T-helper 17 cell (primary cell): ENCODE measurements around the gene FRMD4B. TPM values are rescaled to one million over a fixed set of nuclear protein-coding genes. Genes with fewer than 3 reads are reported as not detected.
A peak's percentile ranks its signal among the peaks of the same experiment; 100 is the strongest.

Experiments used
- ATAC-seq: fragments of 150-1000 bp; cut with Tn5 transposase; 2 replicates; pipeline ENCODE4 v1.10.0; 2021; ENCODE audit warnings: mild to moderate bottlenecking, moderate library complexity
- DNase-seq, 3 donors: peaks; one replicate each; pipeline versions ENCODE4 v3.0.0 to v3.0.0-alpha.2; 2020 to 2021
- H3K9me3 ChIP-seq: one replicate; pipeline ENCODE4 v1.7.0; 2013; ENCODE audit warnings: low read length, mild to moderate bottlenecking; ENCODE audit not compliant: control insufficient read depth, poor library complexity, severe bottlenecking
- H3K27ac Mint-ChIP-seq: one replicate; pipeline ENCODE4 v1.8.0; 2022; ENCODE audit warnings: mild to moderate bottlenecking, moderate library complexity, mixed read lengths
- H3K27me3 Mint-ChIP-seq: one replicate; pipeline ENCODE4 v1.8.0; 2022; ENCODE audit warnings: mixed read lengths
- H3K36me3 Mint-ChIP-seq: one replicate; pipeline ENCODE4 v1.8.0; 2022; ENCODE audit warnings: low read depth, mixed read lengths
- H3K4me1 Mint-ChIP-seq: one replicate; pipeline ENCODE4 v1.8.0; 2022; ENCODE audit warnings: mild to moderate bottlenecking, mixed read lengths
- H3K4me3 Mint-ChIP-seq: one replicate; pipeline ENCODE4 v1.8.0; 2022; ENCODE audit warnings: mild to moderate bottlenecking, moderate library complexity, mixed read lengths
- total RNA-seq, 4 donors: library from RNA in 2 of 4; stranded (reverse) in 2 of 4; gene quantifications; one replicate each; pipeline ENCODE4 v1.2.3 and lab custom pipeline; 2022 to 2026

The FRMD4B gene
- total RNA-seq, 2 donors from 2014 or later, result 25.6 to 36.6 TPM

DNA sequence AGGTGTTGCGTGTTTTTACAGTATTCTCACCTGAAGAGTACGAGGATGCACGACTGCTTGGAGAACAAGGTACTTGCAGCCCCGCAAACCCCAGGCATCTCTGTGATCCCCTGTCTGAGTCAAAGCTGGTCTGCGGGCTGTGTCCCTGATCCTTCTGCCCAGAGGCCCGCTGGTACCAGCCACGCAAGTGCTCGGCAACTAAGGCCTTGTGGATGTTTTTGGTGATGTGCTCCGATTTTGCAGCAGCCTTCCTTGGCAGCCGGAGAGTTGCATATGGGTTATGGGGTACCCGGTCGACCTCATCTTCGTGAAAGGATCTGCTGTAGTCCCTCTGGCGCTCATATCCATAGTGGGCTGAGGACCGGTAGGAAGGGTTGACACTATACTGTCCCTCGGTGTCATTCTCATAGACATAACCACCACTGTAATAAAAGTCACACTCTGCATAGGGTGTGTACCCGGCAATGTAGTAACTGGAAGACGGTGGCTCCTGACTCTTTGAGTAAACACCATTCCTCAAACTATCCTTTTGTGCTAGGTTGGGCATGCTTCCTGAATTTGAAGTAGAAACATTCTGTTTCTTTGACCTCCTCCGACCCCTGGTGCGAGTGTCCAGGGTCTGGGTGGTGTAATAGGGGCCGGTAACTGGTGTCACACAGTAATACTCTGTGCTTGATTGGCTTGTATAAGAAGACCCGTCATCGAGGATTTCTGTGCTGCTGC is 204.9 kb downstream of the FRMD4B start:
- no peaks in the 10 kb centered on the region for H3K27me3 Mint-ChIP-seq
- no peak overlapping the region for H3K27ac Mint-ChIP-seq
- DNase-seq (no peak), ATAC-seq (no peak)
- peaks cover 6% of the 10 kb centered on the region for H3K36me3 Mint-ChIP-seq
- no peak overlapping the region for H3K4me3 Mint-ChIP-seq
- H3K4me1 Mint-ChIP-seq, result peaks cover 13% of the 10 kb centered on the region
- H3K9me3 ChIP-seq, result no peaks in the 10 kb centered on the region

DNA sequence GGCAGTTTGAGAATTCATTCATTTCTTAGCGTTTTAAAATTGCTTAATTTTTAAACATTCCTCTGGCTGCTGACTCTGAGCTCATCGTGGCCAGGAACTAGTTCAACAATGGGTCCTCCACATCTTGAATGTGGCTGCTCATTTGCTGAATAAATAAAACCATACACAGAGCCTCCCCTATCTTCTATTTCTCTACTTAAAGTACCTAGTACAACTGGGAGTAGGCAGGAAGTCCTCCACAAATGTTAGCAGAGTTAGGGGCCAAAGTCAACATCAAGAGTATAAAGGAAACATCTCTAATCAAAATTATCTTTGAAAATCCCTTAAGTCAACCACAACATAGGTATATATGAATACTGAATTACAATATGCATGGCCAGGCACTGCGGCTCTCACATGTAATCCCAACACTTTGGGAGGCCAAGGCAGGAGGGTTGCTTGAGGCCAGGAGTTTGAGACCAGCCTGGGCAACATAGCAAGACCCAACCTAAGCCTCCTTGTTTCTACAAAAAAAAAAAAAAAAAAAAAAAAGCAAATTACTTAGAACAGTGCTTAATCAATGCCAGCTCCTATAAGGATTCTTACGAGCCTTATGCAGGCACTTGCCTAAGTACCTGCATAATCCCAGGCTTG is 206.0 kb downstream of the FRMD4B start:
- ATAC-seq (no peak), DNase-seq (no peak)
- H3K36me3 Mint-ChIP-seq, result peaks cover 6% of the 10 kb centered on the region
- H3K4me3 Mint-ChIP-seq, result no peak overlapping the region
- peak overlapping the region; percentile 49 for H3K27ac Mint-ChIP-seq
- H3K4me1 Mint-ChIP-seq, result peaks cover 13% of the 10 kb centered on the region
- no peaks in the 10 kb centered on the region for H3K27me3 Mint-ChIP-seq
- no peaks in the 10 kb centered on the region for H3K9me3 ChIP-seq

DNA sequence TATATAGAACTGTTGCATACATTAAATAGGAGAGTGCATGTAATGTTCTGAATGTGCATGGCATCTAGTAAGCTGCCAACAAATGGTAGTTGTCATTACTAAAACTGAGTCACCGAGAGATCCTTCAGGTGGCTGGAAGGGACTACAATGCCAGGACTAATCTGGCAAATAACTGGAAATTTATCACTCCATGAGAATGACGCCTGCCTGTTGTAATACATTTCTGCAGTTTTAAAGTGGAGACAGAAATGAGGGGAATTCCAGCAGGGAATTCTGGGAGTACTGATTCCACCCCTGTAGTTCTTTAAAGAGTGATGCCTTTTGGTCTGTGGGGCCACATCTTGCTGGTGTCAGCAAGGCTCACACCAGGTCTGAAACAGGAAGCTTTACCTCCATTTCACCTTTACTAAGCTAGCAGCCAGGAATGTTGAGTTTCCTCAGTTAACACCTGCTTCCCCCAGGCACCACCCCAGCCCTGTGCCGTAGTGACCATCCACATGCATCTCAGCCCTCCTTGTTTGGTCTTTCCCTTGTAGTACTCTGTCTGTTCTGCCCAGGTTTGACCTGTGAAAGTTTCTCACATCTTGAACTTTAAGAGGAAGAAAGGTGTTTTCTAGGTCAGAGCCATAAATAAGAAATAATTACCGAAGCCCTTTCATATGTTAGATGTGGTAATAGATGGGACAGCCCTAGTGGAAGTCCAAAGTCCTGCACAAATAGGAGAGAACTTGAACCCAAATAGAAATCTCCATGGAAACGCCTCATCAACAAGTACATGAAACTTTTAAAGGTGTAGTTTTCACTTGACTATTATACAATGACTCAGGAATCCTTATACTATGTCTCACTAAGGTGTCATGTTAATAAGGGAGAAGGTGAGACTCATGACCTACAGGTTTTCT is 206.8 kb downstream of the FRMD4B start:
- no peaks in the 10 kb centered on the region for H3K27me3 Mint-ChIP-seq
- peak overlapping the region; percentile 56 for H3K27ac Mint-ChIP-seq
- ATAC-seq, result peak; percentile 16
- H3K36me3 Mint-ChIP-seq, result peaks cover 6% of the 10 kb centered on the region
- no peak for DNase-seq
- no peak overlapping the region for H3K4me3 Mint-ChIP-seq
- no peaks in the 10 kb centered on the region for H3K9me3 ChIP-seq
- peaks cover 13% of the 10 kb centered on the region for H3K4me1 Mint-ChIP-seq

DNA sequence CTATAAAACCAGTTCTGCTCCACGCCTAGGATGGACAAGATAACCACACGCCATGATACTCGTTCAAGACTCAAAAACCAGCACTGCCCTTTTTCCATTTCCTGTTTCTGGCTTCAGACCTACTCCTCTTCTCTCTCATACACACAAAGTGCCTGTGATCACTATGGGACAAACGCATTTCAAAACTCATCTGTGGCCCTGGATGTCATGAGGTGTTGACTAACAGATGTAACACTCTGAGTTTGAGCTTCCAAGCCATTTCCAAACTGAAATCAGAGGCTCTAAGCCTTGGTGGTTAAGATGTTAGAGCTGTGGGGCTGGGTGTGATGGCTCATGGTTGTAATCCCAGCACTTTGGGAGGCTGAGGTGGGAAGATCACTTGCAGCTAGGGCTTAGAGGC is 207.8 kb downstream of the FRMD4B start:
- ATAC-seq, result no peak
- H3K9me3 ChIP-seq, result no peaks in the 10 kb centered on the region
- Mint-ChIP-seq H3K4me3 (no peak overlapping the region), H3K4me1 (peaks cover 13% of the 10 kb centered on the region), H3K27me3 (no peaks in the 10 kb centered on the region), H3K27ac (peak overlapping the region; percentile 56), H3K36me3 (peaks cover 8% of the 10 kb centered on the region)
- no peak for DNase-seq

DNA sequence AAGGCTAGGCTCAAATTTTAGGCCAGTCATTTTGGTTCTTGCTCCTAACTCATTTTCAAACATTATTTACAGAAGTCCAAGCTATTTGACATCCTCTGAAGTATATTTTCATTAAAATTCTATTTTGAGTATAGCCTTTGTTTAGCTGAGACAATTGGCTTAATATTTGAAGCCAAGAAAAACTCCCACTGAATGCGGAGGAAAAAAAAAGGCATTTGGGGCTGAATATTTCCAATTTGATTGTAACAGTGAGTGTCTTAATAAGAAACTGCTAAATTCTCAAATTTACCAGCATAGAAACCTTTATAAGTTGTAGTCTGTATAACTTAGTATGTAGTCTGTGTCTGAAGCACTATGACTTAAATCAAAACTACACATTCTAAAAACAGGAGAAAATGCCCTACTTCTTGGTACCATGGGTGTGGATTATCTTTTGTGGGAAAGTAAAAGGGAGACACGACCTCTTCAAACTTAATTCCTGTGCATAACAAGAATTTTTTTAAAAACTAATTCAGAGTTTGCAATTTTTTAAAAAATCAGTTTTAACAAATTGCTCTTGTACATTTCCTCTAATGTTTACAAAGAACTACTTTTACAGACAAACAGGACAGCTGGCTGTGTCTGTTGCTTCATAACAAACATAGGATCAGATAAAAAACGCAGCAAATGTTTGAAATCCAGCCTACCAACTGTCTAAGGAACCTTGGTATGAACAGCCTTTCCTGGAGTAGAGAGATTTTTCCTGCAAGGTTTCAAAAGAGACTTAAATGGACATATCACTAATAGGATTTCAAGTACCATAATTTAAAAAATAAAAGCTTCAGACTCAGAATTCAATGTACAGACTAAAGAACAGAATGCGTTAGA is 210.8 kb downstream of the FRMD4B start:
- Mint-ChIP-seq H3K36me3 (peaks cover 2% of the 10 kb centered on the region), H3K4me3 (no peak overlapping the region), H3K27me3 (no peaks in the 10 kb centered on the region), H3K27ac (no peak overlapping the region), H3K4me1 (peaks cover 11% of the 10 kb centered on the region)
- DNase-seq, result no peak
- H3K9me3 ChIP-seq, result no peaks in the 10 kb centered on the region
- no peak for ATAC-seq

DNA sequence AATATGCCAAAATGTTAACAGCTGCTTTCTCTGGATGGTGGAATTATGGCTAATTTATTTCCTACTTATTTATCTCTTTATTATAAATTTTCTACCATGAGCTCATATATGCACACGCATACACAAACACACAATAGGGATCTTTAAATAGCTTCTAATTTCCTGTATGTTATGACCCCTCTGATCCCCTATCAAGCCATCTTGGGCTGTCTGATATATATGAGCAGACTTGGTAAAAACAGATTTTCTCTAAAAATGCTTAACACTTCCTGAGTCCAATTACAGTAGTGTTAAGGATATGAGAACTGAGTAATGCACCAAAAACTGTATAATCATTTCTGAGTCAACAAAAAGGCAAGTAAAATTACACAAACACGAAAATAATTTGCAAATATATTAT is 211.4 kb downstream of the FRMD4B start:
- peak overlapping the region; percentile 60 for H3K27ac Mint-ChIP-seq
- H3K4me3 Mint-ChIP-seq, result no peak overlapping the region
- no peaks in the 10 kb centered on the region for H3K27me3 Mint-ChIP-seq
- DNase-seq (no peak), ATAC-seq (no peak)
- no peaks in the 10 kb centered on the region for H3K9me3 ChIP-seq
- H3K4me1 Mint-ChIP-seq, result peaks cover 7% of the 10 kb centered on the region
- H3K36me3 Mint-ChIP-seq, result peaks cover 2% of the 10 kb centered on the region

DNA sequence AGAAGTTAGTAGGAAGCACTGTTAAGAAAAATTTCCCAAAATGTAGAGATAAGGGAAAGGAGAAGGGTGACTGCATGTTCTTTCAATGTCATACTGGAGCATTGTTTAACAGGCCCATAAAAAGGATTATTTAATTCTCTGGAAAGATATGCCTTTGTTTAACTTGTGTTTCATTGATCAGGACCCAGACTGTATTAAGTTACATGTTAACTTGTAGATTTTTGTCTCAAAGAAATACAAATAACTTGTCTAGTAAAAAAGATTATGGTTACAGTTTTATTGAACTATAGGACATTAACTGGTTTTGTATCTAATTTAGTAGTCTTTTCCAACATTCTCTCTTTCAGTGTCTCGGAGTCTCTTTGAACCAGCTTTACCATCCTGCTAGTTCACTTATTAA is 213.8 kb downstream of the FRMD4B start:
- ATAC-seq (no peak), DNase-seq (no peak)
- H3K36me3 Mint-ChIP-seq, result peaks cover 2% of the 10 kb centered on the region

DNA sequence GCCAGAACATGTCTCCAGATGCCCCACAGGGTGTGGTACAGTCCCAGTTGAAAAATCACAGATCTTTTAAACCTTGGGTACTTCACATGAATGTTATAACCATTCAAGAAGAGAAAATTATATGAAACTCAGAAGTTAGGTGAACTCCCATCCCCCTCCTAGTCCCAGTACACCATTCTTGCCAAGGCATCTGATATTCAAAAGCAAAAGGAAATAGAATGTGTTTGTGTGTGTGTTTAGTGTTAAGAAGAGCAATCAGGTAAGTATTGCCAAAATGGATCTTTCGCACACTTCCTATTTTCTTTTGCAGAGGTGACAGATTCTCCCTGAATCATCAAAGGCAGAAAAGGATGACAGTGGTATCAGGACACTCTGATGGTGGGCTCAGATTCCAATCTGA is 219.4 kb downstream of the FRMD4B start:
- Mint-ChIP-seq H3K36me3 (no peaks in the 10 kb centered on the region), H3K27ac (no peak overlapping the region), H3K4me1 (peaks cover 2% of the 10 kb centered on the region), H3K4me3 (no peak overlapping the region), H3K27me3 (peaks cover 5% of the 10 kb centered on the region)
- ATAC-seq (no peak), DNase-seq (no peak)
- no peaks in the 10 kb centered on the region for H3K9me3 ChIP-seq

More for the DNA sequence above, 213.8 kb downstream of the FRMD4B start:
- no peaks in the 10 kb centered on the region for H3K4me1 Mint-ChIP-seq
- H3K27ac Mint-ChIP-seq, result no peak overlapping the region
- H3K27me3 Mint-ChIP-seq, result no peaks in the 10 kb centered on the region
- H3K4me3 Mint-ChIP-seq, result no peak overlapping the region
- H3K9me3 ChIP-seq, result no peaks in the 10 kb centered on the region

DNA sequence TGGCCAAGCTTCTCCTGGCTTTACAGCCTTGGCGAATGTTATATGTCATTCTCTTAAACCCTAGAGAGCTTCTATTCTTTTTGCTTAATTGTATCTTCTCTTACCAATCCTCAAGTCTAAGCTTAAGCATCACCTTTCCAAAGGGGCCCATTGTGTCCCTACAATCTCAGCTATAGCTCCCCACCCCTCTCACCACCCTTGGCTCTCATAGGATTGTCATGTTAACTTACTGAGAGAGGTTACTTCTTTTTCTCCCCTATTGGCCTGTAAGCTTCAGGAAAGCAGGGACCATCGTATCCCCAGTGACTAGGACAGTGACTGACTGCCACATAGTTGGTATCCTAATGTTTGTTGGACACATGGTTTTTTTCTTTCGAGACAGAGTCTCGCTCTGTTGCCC is 220.1 kb downstream of the FRMD4B start:
- H3K4me1 Mint-ChIP-seq, result peaks cover 2% of the 10 kb centered on the region
- no peak for DNase-seq

DNA sequence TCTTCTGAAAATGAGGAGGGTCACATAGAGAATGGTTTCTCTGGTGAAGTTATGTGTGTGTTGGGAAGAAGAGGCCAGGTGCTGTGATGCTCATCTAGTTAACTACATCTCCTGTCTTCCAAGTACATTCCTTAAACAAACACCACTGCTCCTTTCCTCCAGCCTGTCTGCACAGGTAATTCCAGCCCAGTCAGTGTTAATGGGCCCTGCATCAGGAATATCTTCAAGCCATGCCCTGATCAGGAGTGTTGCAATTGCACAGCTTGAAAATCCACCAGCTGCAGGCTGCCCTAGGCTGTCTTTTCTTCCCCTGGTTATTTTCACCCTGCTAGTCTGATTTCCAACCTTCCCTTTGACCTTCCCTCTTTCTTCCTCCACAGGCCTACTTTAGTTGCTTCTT is 221.6 kb downstream of the FRMD4B start:
- Mint-ChIP-seq H3K27me3 (peaks cover 6% of the 10 kb centered on the region), H3K27ac (no peak overlapping the region), H3K36me3 (no peaks in the 10 kb centered on the region), H3K4me1 (peaks cover 2% of the 10 kb centered on the region), H3K4me3 (no peak overlapping the region)
- DNase-seq (no peak), ATAC-seq (no peak)
- H3K9me3 ChIP-seq, result no peaks in the 10 kb centered on the region

More for the DNA sequence above, 220.1 kb downstream of the FRMD4B start:
- peaks cover 6% of the 10 kb centered on the region for H3K27me3 Mint-ChIP-seq
- no peak overlapping the region for H3K27ac Mint-ChIP-seq
- no peak for ATAC-seq
- no peaks in the 10 kb centered on the region for H3K36me3 Mint-ChIP-seq
- no peaks in the 10 kb centered on the region for H3K9me3 ChIP-seq
- H3K4me3 Mint-ChIP-seq, result no peak overlapping the region

DNA sequence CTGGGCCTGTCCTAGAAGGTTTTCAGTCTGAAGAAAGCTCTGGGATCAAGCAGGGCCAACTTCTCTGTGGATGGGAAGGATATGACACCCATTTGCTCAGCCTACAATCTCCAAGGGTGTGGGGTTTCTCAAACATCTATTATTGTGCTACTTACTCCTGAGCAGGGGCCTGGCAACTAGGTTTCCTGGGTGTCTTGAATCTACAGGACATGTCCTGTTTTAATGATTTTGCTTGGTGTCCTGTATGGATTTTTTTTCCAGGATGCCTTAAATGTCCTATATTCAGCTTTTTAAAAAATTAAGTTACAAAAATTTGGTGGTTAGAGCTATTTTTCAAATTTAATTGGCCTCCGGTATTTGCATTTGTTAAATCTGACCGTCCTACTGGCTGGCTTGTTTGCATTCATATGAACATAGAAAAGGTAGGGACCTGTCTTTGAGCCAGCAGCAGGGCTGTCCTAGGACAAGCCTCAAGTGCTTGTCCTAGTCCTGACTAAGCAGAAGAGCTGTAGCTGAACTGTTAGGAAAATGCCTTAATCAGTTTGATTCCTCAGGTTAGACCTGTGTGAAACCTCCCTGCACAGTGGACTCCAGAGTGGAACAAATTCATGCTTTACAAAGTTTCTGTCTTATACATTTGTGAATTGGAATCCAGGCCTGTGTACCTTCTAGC is 223.4 kb downstream of the FRMD4B start:
- DNase-seq (no peak), ATAC-seq (no peak)
- H3K9me3 ChIP-seq, result no peaks in the 10 kb centered on the region
- Mint-ChIP-seq H3K36me3 (no peaks in the 10 kb centered on the region), H3K27ac (no peak overlapping the region), H3K4me3 (no peak overlapping the region), H3K4me1 (peaks cover 2% of the 10 kb centered on the region), H3K27me3 (peaks cover 7% of the 10 kb centered on the region)

DNA sequence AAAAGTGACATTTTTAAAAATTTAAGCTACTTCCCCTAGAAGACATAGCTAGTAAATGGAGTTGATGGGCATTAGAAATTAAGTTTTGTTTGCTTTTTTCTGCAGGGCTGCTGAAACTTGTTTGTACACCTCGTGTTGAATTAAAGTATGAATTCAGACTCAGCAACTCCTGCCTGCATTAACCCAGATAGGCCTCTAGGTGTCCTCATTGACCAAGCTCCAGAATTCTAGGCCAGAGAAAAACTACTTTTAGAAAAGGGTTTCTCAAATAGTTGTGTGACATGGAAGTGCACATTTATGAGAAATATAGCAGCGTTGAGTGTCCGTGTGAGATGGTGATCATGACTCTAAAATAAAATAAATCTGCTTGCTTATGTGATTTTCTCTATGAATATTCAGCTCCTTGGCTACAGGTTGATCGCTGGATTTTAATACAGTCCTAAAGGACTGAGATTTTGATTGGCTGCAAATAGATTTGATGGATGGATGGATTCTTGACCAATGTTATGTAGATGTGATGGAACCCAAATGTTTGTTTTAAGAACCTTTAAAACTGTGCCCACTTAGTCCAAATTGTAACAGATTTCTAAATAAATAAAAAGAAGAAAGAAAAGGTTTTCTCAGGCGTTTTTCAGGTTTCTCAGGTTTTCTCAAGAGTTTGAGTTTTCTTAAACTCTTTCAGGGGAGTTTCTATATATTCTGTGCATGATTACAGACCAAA is 224.1 kb downstream of the FRMD4B start:
- no peak overlapping the region for H3K27ac Mint-ChIP-seq
- no peak for DNase-seq
- H3K9me3 ChIP-seq, result no peaks in the 10 kb centered on the region
- H3K4me3 Mint-ChIP-seq, result no peak overlapping the region
- peak; percentile 72 for ATAC-seq
- H3K36me3 Mint-ChIP-seq, result no peaks in the 10 kb centered on the region
- peaks cover 12% of the 10 kb centered on the region for H3K27me3 Mint-ChIP-seq
- H3K4me1 Mint-ChIP-seq, result peaks cover 2% of the 10 kb centered on the region
